COLO829 (cell line): ENCODE data around the gene TESMIN.

Experiments used
- DNase-seq: peaks from one replicate; pipeline ENCODE4 v3.0.0; 2012; ENCODE audit warnings: low spot score

Gene TESMIN

GRCh38 chr11:68659158-68659921, 92.0 kb downstream of the TESMIN start:
- DNase-seq, result peak; percentile 94

- no peak for DNase-seq
Measured at GRCh38 chr11:68658661-68659060, 92.7 kb downstream of the TESMIN start.

GRCh38 chr11:68658097-68658496, 93.2 kb downstream of the TESMIN start:
- DNase-seq, result no peak
